Natural killer cell (primary cell): ENCODE results near the gene RILPL1. TPM values are rescaled to one million over a fixed set of nuclear protein-coding genes. Genes with fewer than 3 reads are reported as not detected.

Source experiments
- ATAC-seq, 3 donors: fragments of 150-1000 bp in 2 of 3; fragments of 200-7000 bp in 1 of 3; cut with Tn5 transposase; 1 replicate in 1 of 3; 2 replicates in 2 of 3; pipeline ENCODE4 v1.10.0; 2021; ENCODE audit warnings: mild to moderate bottlenecking in 2 of 3, moderate library complexity in 2 of 3
- DNase-seq, 2 donors: peaks; one replicate each; pipeline versions ENCODE4 v3.0.0 to v3.0.0-alpha.2; 2013 to 2021; ENCODE audit warnings: mixed read lengths in 1 of 2
- H3K27ac ChIP-seq: one replicate; pipeline ENCODE4 v1.5.1; 2013; ENCODE audit warnings: mild to moderate bottlenecking, low read length
- H3K27me3 ChIP-seq: one replicate; pipeline ENCODE4 v1.6.1; 2013; ENCODE audit warnings: low read length; ENCODE audit not compliant: control insufficient read depth, insufficient read depth
- H3K36me3 ChIP-seq: one replicate; pipeline ENCODE4 v1.6.1; 2013; ENCODE audit warnings: low read length; ENCODE audit not compliant: control insufficient read depth, insufficient read depth
- H3K4me1 ChIP-seq: one replicate; pipeline ENCODE4 v1.6.1; 2013; ENCODE audit warnings: low read length; ENCODE audit not compliant: control insufficient read depth, insufficient read depth
- H3K4me3 ChIP-seq: one replicate; pipeline ENCODE4 v1.5.1; 2013; ENCODE audit warnings: low read length
- H3K9me3 ChIP-seq: one replicate; pipeline ENCODE4 v1.6.1; 2013; ENCODE audit warnings: low read length; ENCODE audit not compliant: control insufficient read depth, insufficient read depth
- H3K27ac Mint-ChIP-seq, 2 donors: one replicate each; pipeline ENCODE4 v1.8.0; 2022; ENCODE audit warnings: mild to moderate bottlenecking in 2 of 2, mixed read lengths in 2 of 2, moderate library complexity in 1 of 2
- H3K27me3 Mint-ChIP-seq, 2 donors: one replicate each; pipeline ENCODE4 v1.8.0; 2022; ENCODE audit warnings: low read depth in 2 of 2, mixed read lengths in 2 of 2
- H3K36me3 Mint-ChIP-seq: one replicate; pipeline ENCODE4 v1.8.0; 2022; ENCODE audit warnings: mixed read lengths
- H3K4me1 Mint-ChIP-seq, 2 donors: one replicate each; pipeline ENCODE4 v1.8.0; 2022; ENCODE audit warnings: mixed read lengths in 2 of 2
- H3K4me3 Mint-ChIP-seq: one replicate; pipeline ENCODE4 v1.8.0; 2022; ENCODE audit warnings: mild to moderate bottlenecking, moderate library complexity, mixed read lengths
- H3K9me3 Mint-ChIP-seq, 2 donors: one replicate each; pipeline ENCODE4 v1.8.0; 2022; ENCODE audit warnings: mixed read lengths in 2 of 2
- WGBS: methylation state at CpG from one replicate; pipeline ENCODE4 v1.1.7; 2013; ENCODE audit warnings: missing lambda C conversion rate; ENCODE audit not compliant: insufficient coverage; 5-methylcytosine and 5-hydroxymethylcytosine counted together
- intact Hi-C: fragments of 100-400 bp; cut with micrococcal nuclease; formaldehyde crosslinking; loops from one replicate; pipeline ENCODE4 v1.14.2; 2022
- total RNA-seq, 4 donors: library from RNA; stranded (reverse); fragments of 120-200 nt in 1 of 4; gene quantifications; one replicate each; pipeline versions ENCODE4 v1.2.3 to v1.2.4, GENCODE V29; 2013 to 2022
- TF ChIP-seq, protein P1 (sequence below): fragments of 200-600 bp; IDR thresholded peaks from one replicate; pipeline ENCODE4 v1.8.0; 2022; ENCODE audit warnings: antibody characterized with exemption

RILPL1 gene
- total RNA-seq, 3 donors from 2014 or later (not counting 1 experiment from before 2014, with no cell fraction given) = 1.3 to 2.7 (median 1.5) TPM

DNA sequence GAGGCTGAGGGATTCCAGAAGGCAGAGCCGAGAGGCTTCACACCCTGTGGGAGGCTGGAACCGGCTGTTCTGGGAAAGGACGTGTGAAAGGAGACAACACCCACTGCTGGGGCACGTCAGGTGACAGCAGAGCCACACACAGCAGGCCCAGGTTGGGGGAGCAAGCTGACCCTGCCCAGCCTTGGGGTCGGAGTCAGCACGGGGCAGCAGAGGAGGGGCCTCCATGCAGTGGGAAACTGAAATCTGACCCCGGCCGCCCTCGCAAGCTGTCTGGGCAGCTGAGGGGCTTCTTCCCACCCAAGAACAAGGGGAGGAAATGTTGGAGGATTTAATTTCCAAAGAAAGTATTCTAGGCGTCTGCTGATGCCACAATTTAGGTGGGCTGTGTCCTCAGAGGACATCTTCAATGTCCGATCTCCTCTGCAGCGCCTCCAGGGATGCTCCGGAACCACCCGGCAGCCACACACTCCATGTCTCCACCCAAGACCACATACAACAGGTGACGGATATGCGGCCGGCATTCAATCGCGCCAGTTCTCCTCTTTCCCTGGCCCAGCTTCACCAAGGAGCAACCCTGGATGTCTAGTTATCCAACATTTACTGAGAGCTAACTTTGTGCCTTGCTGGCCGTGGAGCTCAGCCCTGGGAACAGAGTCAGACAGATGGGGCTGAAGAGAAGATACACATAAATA is 44.8 kb downstream of the RILPL1 start:
- intact Hi-C loops = no loop called here
- no peak overlapping the region for H3K27ac ChIP-seq
- H3K36me3 ChIP-seq = no peaks in the 10 kb centered on the region
- H3K9me3 Mint-ChIP-seq = no peaks in the 10 kb centered on the region
- peaks cover 13 to 14% of the 10 kb centered on the region in 2 donors for H3K4me1 Mint-ChIP-seq
- no peak overlapping the region for H3K4me3 Mint-ChIP-seq
- TF ChIP-seq, protein P1, sequence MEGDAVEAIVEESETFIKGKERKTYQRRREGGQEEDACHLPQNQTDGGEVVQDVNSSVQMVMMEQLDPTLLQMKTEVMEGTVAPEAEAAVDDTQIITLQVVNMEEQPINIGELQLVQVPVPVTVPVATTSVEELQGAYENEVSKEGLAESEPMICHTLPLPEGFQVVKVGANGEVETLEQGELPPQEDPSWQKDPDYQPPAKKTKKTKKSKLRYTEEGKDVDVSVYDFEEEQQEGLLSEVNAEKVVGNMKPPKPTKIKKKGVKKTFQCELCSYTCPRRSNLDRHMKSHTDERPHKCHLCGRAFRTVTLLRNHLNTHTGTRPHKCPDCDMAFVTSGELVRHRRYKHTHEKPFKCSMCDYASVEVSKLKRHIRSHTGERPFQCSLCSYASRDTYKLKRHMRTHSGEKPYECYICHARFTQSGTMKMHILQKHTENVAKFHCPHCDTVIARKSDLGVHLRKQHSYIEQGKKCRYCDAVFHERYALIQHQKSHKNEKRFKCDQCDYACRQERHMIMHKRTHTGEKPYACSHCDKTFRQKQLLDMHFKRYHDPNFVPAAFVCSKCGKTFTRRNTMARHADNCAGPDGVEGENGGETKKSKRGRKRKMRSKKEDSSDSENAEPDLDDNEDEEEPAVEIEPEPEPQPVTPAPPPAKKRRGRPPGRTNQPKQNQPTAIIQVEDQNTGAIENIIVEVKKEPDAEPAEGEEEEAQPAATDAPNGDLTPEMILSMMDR = no peak
- no peak for ATAC-seq
- peaks cover 8% of the 10 kb centered on the region for H3K4me1 ChIP-seq
- H3K4me3 ChIP-seq = no peak overlapping the region
- H3K36me3 Mint-ChIP-seq = no peaks in the 10 kb centered on the region
- DNase-seq = no peak
- no peaks in the 10 kb centered on the region for H3K27me3 Mint-ChIP-seq
- no peak overlapping the region for H3K27ac Mint-ChIP-seq
- H3K9me3 ChIP-seq = no peaks in the 10 kb centered on the region
- 93% methylated on average over 20 of the region's 20 CpGs for WGBS
- no peaks in the 10 kb centered on the region for H3K27me3 ChIP-seq

DNA sequence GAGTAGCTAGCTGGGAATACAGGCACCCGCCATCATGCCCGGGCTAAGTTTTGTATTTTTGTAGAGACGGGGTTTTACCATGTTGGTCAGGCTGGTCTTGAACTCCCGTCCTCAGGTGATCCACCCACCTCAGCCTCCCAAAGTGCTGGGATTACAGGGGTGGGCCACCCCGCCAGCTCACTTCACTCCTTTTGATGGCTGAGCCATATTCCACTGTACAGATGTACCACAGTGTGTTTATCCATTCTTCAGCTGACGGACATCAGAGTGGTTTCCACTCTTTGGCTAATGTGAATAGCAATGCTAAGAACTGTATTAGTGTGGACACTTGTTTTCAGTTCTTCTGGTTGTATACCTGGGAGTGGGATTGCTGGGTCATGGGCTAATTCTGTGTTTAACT is 46.1 kb downstream of the RILPL1 start:
- Mint-ChIP-seq H3K27ac (no peak overlapping the region), H3K4me1 (peaks cover 14 to 15% of the 10 kb centered on the region in 2 donors)
- WGBS = 97% methylated on average over 6 of the region's 6 CpGs

DNA sequence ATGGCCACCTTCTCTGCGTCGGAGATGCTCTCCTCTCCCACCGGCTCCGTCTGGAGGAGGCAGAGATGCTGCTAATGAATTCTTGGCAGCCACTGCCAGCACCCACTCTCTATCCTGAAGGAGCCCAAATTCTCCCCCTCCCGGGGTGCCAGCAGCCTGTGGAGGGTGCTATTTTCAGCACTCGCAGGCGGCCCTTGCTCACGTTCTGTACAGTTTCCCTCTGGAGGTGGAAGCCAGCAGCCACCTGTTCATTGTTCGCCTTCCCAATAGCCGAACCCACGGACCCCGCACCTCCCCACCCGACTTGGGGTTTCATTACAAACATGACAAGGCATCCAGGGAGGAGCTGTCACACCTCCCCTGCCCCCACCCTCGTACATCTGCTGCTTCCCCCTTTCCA is 47.8 kb downstream of the RILPL1 start:
- no peak for DNase-seq
- Mint-ChIP-seq H3K36me3 (no peaks in the 10 kb centered on the region), H3K4me1 (peaks cover 14 to 15% of the 10 kb centered on the region in 2 donors), H3K27ac (no peak overlapping the region), H3K27me3 (no peaks in the 10 kb centered on the region), H3K4me3 (no peak overlapping the region), H3K9me3 (no peaks in the 10 kb centered on the region)
- Histone ChIP-seq H3K36me3 (no peaks in the 10 kb centered on the region), H3K27me3 (no peaks in the 10 kb centered on the region), H3K9me3 (no peaks in the 10 kb centered on the region), H3K4me3 (no peak overlapping the region), H3K27ac (no peak overlapping the region), H3K4me1 (peaks cover 9% of the 10 kb centered on the region)
- 88% methylated on average over 14 of the region's 14 CpGs for WGBS
- intact Hi-C loops = no loop called here
- ATAC-seq = no peak
- TF ChIP-seq, protein P1 = no peak

More for the DNA sequence above, 46.1 kb downstream of the RILPL1 start:
- H3K9me3 Mint-ChIP-seq = no peaks in the 10 kb centered on the region
- Histone ChIP-seq H3K9me3 (no peaks in the 10 kb centered on the region), H3K4me1 (peaks cover 9% of the 10 kb centered on the region), H3K27ac (no peak overlapping the region), H3K36me3 (no peaks in the 10 kb centered on the region), H3K4me3 (no peak overlapping the region), H3K27me3 (no peaks in the 10 kb centered on the region)
- TF ChIP-seq, protein P1 = no peak
- no peak for ATAC-seq
- intact Hi-C loops = no loop called here
- H3K36me3 Mint-ChIP-seq = no peaks in the 10 kb centered on the region
- H3K4me3 Mint-ChIP-seq = no peak overlapping the region
- H3K27me3 Mint-ChIP-seq = no peaks in the 10 kb centered on the region
- DNase-seq = no peak
